K562 treated with DMSO at 1 percent for 4 hours (cell line): ENCODE data around the gene EMSY. TPM values are rescaled to one million over a fixed set of nuclear protein-coding genes. Genes with fewer than 3 reads are reported as not detected.

Source experiments
- total RNA-seq: library from RNA; unstranded; fragments of 300-600 nt; gene quantifications from 2 replicates; pipeline ENCODE4 v1.2.3, GENCODE V29; 2022; ENCODE audit not compliant: insufficient read depth

EMSY gene
- 5.8 and 6.0 TPM in 2 replicates for total RNA-seq

GRCh38 chr11:76444384-76445120 is at the start of gene EMSY:
Gene EMSY (plus strand): TSS chr11:76445018. CDS start chr11:76446939, 1,921 bp downstream.

Other genes starting within 250 kb of the EMSY start
- gene WNT11, start 238.5 kb upstream of the EMSY start, total RNA-seq: not detected in 2 replicates
- 23.6 and 29.3 TPM in 2 replicates for gene THAP12, start 63.9 kb upstream of the EMSY start, total RNA-seq
- gene GVQW3, start 63.7 kb upstream of the EMSY start, total RNA-seq: 0.68 and 2.7 TPM in 2 replicates
- gene LRRC32, start 225.7 kb downstream of the EMSY start, total RNA-seq: not detected in 2 replicates